Lower leg skin (tissue), 3 donors: ENCODE measurements around the gene C4orf50.

ENCODE experiments used
- POLR2A ChIP-seq, 2 donors: fragments of 450-650 bp; IDR thresholded peaks; one replicate each; pipeline ENCODE4 v1.6.1; 2016 to 2017; ENCODE audit warnings: antibody characterized with exemption in 2 of 2, mild to moderate bottlenecking in 1 of 2, moderate library complexity in 1 of 2
- TF ChIP-seq, protein P1 (sequence below), 3 donors: fragments of 450-650 bp; IDR thresholded peaks; one replicate each; pipeline ENCODE4 v1.5.1; 2016; ENCODE audit warnings: antibody characterized with exemption in 3 of 3, mild to moderate bottlenecking in 3 of 3, moderate library complexity in 2 of 3

DNA sequence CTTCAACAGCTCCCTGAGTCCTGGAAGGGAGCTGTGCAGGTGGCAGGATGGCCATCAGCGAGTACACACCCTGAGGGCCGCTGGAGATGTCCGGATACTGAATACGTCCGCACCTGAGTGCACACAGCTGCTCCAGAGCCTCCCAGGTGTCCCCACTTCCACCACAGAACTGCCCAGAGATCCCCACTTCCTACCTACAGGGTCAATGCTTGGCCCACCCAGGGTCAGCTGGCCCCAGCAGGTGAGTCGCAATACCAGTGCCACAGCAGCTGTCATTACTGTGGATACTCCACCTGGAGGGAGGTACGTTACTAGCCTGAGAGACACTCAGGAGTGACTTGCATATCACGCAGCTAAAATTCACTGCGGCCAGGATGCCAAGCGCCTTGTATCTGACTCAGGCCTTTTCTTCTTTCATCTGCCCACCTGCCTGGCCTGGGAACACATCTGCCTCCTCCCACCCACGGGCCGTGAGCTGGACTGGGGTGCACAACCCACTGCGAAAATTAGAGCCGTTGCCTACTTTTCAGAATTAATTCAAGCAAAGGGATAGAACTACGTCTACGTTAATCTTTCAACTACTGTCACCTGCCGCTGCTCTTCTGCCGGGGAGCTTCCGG lies 9.4 kb downstream of the C4orf50 start:
- TF ChIP-seq, protein P1, sequence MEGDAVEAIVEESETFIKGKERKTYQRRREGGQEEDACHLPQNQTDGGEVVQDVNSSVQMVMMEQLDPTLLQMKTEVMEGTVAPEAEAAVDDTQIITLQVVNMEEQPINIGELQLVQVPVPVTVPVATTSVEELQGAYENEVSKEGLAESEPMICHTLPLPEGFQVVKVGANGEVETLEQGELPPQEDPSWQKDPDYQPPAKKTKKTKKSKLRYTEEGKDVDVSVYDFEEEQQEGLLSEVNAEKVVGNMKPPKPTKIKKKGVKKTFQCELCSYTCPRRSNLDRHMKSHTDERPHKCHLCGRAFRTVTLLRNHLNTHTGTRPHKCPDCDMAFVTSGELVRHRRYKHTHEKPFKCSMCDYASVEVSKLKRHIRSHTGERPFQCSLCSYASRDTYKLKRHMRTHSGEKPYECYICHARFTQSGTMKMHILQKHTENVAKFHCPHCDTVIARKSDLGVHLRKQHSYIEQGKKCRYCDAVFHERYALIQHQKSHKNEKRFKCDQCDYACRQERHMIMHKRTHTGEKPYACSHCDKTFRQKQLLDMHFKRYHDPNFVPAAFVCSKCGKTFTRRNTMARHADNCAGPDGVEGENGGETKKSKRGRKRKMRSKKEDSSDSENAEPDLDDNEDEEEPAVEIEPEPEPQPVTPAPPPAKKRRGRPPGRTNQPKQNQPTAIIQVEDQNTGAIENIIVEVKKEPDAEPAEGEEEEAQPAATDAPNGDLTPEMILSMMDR (IDR thresholded peaks at IDR 0.05) = no peak
- no peak for TF ChIP-seq POLR2A (IDR thresholded peaks at IDR 0.05)
